NCI-H2171 (cell line): ENCODE results near the gene MBNL1.

Experiments used
- DNase-seq: peaks from one replicate; lab custom pipeline; 2025; lab: John Stamatoyannopoulos, UW

Gene MBNL1

GRCh38 chr3:152252755-152253154 lies 16.0 kb upstream of the MBNL1 start:
- DNase-seq = no peak

DNA sequence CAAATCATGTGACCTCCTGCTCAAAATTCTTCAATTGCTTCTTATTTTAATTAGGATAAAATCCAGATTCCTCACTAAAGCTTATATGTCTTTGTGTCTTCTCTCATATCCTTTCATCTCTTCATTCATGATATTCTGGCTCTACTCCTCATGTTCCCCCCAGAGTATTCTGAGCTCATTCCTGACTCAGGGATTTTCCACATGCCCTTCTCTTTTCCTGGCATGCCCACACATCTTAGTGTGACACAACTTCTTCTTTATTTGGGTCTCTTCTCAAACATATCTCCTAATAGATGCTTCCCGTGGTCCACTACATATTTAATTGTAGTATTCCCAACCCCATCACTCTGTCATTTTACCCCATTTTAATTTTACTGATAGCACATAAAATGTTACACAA lies 15.2 kb upstream of the MBNL1 start:
- DNase-seq = no peak

GRCh38 chr3:152254041-152254440 lies 14.7 kb upstream of the MBNL1 start:
- no peak for DNase-seq

DNA sequence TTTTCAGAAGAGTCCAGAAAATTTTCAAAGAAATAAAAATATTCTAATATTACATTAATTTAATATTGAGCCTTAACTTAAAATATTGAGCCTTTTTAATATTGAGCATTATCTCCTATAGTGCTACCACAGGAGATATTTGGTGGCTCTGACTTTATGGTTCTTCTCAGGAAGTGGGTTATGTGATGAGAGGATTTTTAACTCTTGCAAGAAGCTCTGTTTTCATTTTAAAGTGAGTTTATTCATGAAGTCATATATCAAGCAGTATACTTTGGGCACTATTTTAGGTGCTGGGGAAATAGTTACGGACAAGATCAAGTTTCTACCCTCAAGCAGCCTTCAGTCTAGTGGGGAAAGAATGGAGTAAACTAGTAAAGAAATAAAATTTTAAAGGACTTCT lies 13.4 kb upstream of the MBNL1 start:
- DNase-seq = no peak

DNA sequence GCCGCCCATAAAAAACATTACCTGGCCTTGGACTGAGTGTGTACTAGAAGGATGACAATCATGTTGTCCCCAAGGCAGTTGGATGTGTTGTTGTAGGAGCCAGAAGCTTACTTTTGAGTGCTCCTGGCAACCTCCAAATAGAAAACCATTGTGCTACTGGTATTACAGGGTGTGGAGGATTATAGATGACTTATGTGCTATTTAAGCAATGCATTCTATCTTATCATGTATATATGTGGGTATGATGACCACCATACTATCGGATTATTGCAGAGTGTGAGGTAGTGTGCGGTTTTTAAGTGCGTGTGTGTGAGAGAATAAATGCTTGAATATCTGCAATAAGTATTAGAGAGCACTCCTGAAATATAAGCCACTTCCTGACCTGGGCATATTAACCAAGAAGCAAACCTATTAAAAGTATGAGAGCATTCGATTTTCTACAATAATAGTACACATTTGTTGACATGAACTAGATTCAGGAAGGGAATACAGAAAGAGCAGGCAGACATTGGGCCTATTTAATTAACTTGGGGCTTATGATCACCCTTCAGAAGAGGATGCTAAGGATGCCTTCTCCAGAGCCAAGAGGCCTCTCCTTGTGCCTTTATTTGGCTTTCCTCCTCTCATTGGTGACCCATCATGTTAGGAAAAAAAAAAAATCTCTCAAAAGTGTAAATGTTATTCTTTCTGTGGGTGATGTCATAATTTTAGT lies 11.7 kb upstream of the MBNL1 start:
- no peak for DNase-seq

GRCh38 chr3:152257563-152258035 lies 11.1 kb upstream of the MBNL1 start:
- DNase-seq = no peak

GRCh38 chr3:152258448-152259393 lies 10.0 kb upstream of the MBNL1 start:
- DNase-seq = no peak

GRCh38 chr3:152259468-152259867 lies 9.3 kb upstream of the MBNL1 start:
- no peak for DNase-seq

GRCh38 chr3:152260026-152260425 lies 8.7 kb upstream of the MBNL1 start:
- no peak for DNase-seq

- DNase-seq = no peak
These were observed 8.2 kb upstream of the MBNL1 start for GRCh38 chr3:152260529-152260928.

- DNase-seq = no peak
These were observed 7.4 kb upstream of the MBNL1 start for GRCh38 chr3:152261329-152261728.

- DNase-seq = no peak
These were observed 5.0 kb upstream of the MBNL1 start for GRCh38 chr3:152263711-152264110.

- no peak for DNase-seq
These were observed 4.4 kb upstream of the MBNL1 start for GRCh38 chr3:152264378-152264777.

- DNase-seq = no peak
These were observed 2.3 kb upstream of the MBNL1 start for GRCh38 chr3:152266221-152266995.

DNA sequence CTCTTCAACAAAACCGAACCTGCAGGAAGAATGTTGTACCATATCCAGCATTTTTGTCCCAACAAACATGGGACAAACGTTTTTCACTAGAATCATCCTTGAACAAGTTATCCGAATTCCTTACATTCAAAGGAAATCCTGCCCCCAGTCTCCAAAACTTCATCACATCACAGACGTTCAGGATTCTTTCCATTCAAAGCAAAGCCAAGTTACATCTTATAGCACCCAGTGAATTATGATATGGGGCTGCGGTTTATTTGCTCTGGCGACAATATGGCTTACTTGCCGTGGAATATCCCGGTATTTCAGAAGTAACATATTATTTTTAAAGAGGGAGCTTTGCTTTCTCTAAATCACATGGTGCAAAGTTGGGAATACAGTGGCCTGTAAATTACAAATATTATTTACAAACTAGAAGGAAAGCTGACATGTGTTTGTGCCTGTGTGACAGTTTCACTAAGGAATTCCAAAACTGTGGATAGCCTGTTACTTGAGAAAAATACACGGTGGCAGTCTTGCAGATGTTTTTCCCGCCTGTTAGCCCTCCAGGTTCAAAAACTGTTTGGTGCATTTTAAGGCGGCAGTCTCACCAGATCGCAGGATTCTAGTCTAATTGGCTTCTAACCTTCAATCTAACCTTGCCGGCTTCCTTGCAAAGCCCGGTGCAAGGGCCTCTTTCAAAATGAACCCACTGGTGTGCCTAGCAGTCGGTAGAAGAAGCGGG lies 736 bp upstream of the MBNL1 start:
- DNase-seq = no peak

DNA sequence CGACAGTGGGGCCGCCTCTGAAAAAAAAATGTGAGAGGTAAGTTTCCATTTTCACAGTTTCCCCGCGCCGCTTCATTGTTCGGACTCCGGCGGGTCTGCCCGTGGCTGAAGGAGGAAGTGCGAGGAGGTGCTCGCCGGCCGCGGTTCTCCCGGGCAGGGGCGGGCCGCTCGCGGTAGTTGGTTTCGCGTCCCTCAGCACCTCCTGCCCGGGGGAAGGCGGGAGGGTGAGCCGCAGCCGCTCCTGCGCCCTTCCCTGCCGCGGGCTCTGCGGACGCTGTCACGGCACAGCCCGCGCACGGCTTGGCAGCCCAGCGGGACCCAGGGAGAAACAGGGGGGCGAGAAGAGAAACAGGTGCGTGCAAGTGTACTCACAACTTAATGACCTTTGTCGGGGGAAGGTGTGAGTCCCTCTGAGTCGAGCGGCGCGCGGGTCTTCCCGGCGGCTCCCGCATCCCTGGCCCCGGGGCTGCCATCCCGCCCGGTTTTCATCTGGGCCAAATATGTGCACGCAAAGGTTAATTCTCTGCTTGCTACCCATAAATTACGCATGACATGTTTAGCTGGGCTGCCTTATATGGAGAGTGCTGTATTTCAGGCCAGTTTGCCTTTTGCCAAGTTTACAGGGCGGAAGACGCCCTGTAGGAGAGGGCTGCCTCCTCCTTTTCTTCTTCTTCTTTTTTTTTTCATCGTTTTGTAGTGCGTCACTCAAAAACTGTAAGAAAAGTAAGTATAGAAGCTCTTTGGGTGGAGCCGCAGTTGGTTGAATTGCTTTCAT lies 514 bp downstream of the MBNL1 start:
- peak; percentile 39 for DNase-seq

- DNase-seq = peak; percentile 53
These were observed 1.4 kb downstream of the MBNL1 start for GRCh38 chr3:152269831-152270734.

GRCh38 chr3:152270937-152271336 lies 2.2 kb downstream of the MBNL1 start:
- DNase-seq = no peak

- DNase-seq = no peak
These were observed 2.9 kb downstream of the MBNL1 start for GRCh38 chr3:152271501-152272236.
